HL-60 (cell line): ENCODE results near the gene GID4.

Source experiments
- CTCF ChIP-seq: IDR thresholded peaks from one replicate; pipeline ENCODE4 v1.5.1; 2011; ENCODE audit warnings: low read length, control low read depth, inconsistent platforms; ENCODE audit not compliant: insufficient read depth
- POLR2AphosphoS5 ChIP-seq: IDR thresholded peaks from 2 replicates; pipeline ENCODE4 v1.6.1; 2012; ENCODE audit warnings: low read depth
- SPI1 ChIP-seq: IDR thresholded peaks from 2 replicates; pipeline ENCODE4 v1.6.1; 2012; ENCODE audit warnings: low read depth, mild to moderate bottlenecking, borderline replicate concordance

DNA sequence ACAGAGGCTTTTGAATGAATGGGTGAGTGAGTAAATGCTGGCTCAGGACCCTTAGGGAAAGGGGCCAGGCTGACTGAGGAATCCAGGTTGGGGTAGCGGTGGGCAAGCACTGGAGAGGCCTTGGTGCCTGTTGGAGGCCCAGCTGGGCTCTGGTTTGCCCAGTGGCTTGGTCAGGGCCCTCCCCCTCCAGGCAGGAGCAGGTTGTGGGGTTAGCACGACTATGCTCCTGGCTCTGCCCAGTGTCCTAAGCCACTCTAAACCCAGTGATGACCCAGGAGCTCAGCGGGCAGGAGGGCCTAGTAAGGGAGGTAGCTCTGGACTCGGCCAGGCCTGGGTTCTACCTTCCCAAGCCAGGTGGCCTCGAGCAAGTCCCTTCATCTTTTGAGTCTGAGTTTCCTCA lies 76.9 kb downstream of the GID4 start:
- no peak for TF ChIP-seq CTCF
- TF ChIP-seq POLR2AphosphoS5 = no peak
- no peak for TF ChIP-seq SPI1
